Fibroblast of lung (primary cell): ENCODE results near the gene ERCC6L2.

Experiments
- CTCF ChIP-seq, 2 donors: IDR thresholded peaks in 1 of 2; conservative IDR thresholded peaks in 1 of 2; 1 replicate in 1 of 2; 2 replicates in 1 of 2; pipeline ENCODE4 v1.5.1; 2011 to 2012; ENCODE audit warnings: low read length in 2 of 2, control low read depth in 1 of 2, inconsistent platforms in 1 of 2, low read depth in 1 of 2, mild to moderate bottlenecking in 1 of 2
- EZH2 ChIP-seq: IDR thresholded peaks from 2 replicates; pipeline ENCODE4 v1.5.1; 2012; ENCODE audit warnings: low read length, control low read depth, mild to moderate bottlenecking; ENCODE audit errors: missing control alignments

GRCh38 chr9:95947118-95947517, 71.6 kb downstream of the ERCC6L2 start:
- TF ChIP-seq CTCF (conservative IDR thresholded peaks at IDR 0.05 in 1 of 2, IDR thresholded peaks at IDR 0.05 in 1 of 2; ENCODE audit: low read depth in 1 of 2, low read length in 2 of 2) (no peak), EZH2 (no peak)
